ENCODE results near the gene MYO7B.

The MYO7B gene

DNA sequence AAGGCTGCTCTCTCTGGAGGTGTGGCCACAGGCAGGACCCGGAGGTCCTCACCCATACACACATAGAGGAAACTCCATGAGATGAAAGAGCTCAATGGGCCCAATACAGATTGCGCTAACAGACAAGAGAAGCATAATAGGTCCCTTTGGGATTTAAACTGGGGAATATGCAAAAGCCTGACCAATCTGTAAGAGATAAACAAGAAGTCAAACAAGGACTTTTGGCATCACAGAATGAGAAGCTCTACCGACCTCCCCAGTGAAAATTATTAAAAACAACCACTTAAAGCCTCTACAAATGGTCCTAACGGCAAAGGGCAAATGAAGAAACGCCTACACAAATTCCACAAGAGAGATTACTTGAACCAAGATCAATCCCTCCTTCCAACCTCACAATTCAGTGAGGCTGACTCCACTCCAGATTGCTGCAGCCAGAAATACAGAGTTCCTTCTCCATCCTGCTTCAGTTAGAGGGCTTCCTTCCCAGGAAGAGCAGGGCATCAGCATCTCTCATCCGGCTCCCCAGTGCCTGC is 20.0 kb upstream of the MYO7B start:
- no peak overlapping the region for H3K4me3 ChIP-seq (replicated peaks; ENCODE audit: insufficient read depth, low read length)
- H3K27ac ChIP-seq (replicated peaks) = no peak overlapping the region
- no peak for TF ChIP-seq CTCF (IDR thresholded peaks at IDR 0.05; ENCODE audit: insufficient read depth, low read length)
- TF ChIP-seq, protein P1, sequence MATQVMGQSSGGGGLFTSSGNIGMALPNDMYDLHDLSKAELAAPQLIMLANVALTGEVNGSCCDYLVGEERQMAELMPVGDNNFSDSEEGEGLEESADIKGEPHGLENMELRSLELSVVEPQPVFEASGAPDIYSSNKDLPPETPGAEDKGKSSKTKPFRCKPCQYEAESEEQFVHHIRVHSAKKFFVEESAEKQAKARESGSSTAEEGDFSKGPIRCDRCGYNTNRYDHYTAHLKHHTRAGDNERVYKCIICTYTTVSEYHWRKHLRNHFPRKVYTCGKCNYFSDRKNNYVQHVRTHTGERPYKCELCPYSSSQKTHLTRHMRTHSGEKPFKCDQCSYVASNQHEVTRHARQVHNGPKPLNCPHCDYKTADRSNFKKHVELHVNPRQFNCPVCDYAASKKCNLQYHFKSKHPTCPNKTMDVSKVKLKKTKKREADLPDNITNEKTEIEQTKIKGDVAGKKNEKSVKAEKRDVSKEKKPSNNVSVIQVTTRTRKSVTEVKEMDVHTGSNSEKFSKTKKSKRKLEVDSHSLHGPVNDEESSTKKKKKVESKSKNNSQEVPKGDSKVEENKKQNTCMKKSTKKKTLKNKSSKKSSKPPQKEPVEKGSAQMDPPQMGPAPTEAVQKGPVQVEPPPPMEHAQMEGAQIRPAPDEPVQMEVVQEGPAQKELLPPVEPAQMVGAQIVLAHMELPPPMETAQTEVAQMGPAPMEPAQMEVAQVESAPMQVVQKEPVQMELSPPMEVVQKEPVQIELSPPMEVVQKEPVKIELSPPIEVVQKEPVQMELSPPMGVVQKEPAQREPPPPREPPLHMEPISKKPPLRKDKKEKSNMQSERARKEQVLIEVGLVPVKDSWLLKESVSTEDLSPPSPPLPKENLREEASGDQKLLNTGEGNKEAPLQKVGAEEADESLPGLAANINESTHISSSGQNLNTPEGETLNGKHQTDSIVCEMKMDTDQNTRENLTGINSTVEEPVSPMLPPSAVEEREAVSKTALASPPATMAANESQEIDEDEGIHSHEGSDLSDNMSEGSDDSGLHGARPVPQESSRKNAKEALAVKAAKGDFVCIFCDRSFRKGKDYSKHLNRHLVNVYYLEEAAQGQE (IDR thresholded peaks at IDR 0.05; ENCODE audit: insufficient replicate concordance, low read depth) = no peak
- TF ChIP-seq SPI1 (IDR thresholded peaks at IDR 0.05; ENCODE audit: borderline replicate concordance, low read depth) = no peak
- DNase-seq (ENCODE audit: low read depth in 1 of 2, low spot score in 1 of 2) = no peak
- H3K27me3 ChIP-seq (ENCODE audit: insufficient read depth, poor library complexity, severe bottlenecking) = no peaks in the 10 kb centered on the region

GRCh38 chr2:127516041-127516762 is 19.3 kb upstream of the MYO7B start:
- H3K27me3 ChIP-seq (ENCODE audit: insufficient read depth, poor library complexity, severe bottlenecking) = no peaks in the 10 kb centered on the region
- TF ChIP-seq SPI1 (IDR thresholded peaks at IDR 0.05; ENCODE audit: borderline replicate concordance, low read depth) (no peak), GABPA (IDR thresholded peaks at IDR 0.05; ENCODE audit: low read depth) (no peak), CTCF (IDR thresholded peaks at IDR 0.05; ENCODE audit: insufficient read depth, low read length) (no peak), POLR2AphosphoS5 (IDR thresholded peaks at IDR 0.05; ENCODE audit: low read depth) (no peak)
- TF ChIP-seq, protein P1 (IDR thresholded peaks at IDR 0.05; ENCODE audit: insufficient replicate concordance, low read depth) = no peak
- no peak overlapping the region for H3K27ac ChIP-seq (replicated peaks)
- no peak overlapping the region for H3K4me3 ChIP-seq (replicated peaks; ENCODE audit: insufficient read depth, low read length)
- no peak for DNase-seq (ENCODE audit: low read depth in 1 of 2, low spot score in 1 of 2)

DNA sequence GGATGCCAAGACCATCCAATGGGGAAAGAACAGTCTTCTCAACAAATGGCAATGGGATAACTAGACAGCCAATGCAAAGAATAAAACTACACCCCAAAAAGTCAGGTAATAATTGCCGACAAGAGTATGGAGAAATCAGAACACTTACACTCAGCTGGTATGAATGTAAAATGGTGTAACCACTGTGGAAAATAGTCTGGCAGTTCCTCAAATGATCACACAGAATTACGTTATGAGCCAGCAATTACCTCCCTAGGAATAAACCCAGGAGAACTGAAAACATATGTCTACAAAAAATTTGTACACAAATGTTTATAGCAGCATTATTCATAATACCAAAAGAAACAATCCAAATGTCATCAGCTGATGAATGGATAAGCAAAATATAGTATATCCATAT is 18.0 kb upstream of the MYO7B start:
- peak overlapping the region; percentile 36; the same call in 1 of the 2 replicates for H3K27ac ChIP-seq (replicated peaks)
- no peak for DNase-seq (ENCODE audit: low read depth in 1 of 2, low spot score in 1 of 2)
- H3K4me3 ChIP-seq (replicated peaks; ENCODE audit: insufficient read depth, low read length) = no peak overlapping the region
- H3K27me3 ChIP-seq (ENCODE audit: insufficient read depth, poor library complexity, severe bottlenecking) = no peaks in the 10 kb centered on the region
- TF ChIP-seq CTCF (IDR thresholded peaks at IDR 0.05; ENCODE audit: insufficient read depth, low read length) (no peak), POLR2AphosphoS5 (IDR thresholded peaks at IDR 0.05; ENCODE audit: low read depth) (no peak), GABPA (IDR thresholded peaks at IDR 0.05; ENCODE audit: low read depth) (no peak), SPI1 (IDR thresholded peaks at IDR 0.05; ENCODE audit: borderline replicate concordance, low read depth) (peak; percentile 56)
- TF ChIP-seq, protein P1 (IDR thresholded peaks at IDR 0.05; ENCODE audit: insufficient replicate concordance, low read depth) = no peak
